ENCODE data around the gene CLSTN1.
"Not testable (repeated sequence)": the region's sequence is repeated elsewhere in the genome, so short reads cannot be mapped to it uniquely, and the experiment has no call there.

The CLSTN1 gene

GRCh38 chr1:9718006-9718680, 105.6 kb downstream of the CLSTN1 start:
- no peak for DNase-seq (ENCODE audit: insufficient read length, low spot score)
- no peak for FAIRE-seq
- TF ChIP-seq CTCF (IDR thresholded peaks at IDR 0.05; ENCODE audit: insufficient read depth, missing control alignments) = no peak

GRCh38 chr1:9717193-9718005, 106.4 kb downstream of the CLSTN1 start:
- no peak for TF ChIP-seq CTCF (IDR thresholded peaks at IDR 0.05; ENCODE audit: insufficient read depth, missing control alignments)
- no peak for DNase-seq (ENCODE audit: insufficient read length, low spot score)
- no peak for FAIRE-seq

- TF ChIP-seq CTCF (IDR thresholded peaks at IDR 0.05; ENCODE audit: insufficient read depth, missing control alignments) = no peak
- FAIRE-seq = no peak
- no peak for DNase-seq (ENCODE audit: insufficient read length, low spot score)
These were observed 107.2 kb downstream of the CLSTN1 start for GRCh38 chr1:9716404-9717192.

GRCh38 chr1:9715536-9716226, 108.1 kb downstream of the CLSTN1 start:
- FAIRE-seq = no peak
- DNase-seq (ENCODE audit: insufficient read length, low spot score) = no peak
- no peak for TF ChIP-seq CTCF (IDR thresholded peaks at IDR 0.05; ENCODE audit: insufficient read depth, missing control alignments)

GRCh38 chr1:9714257-9714718, 109.5 kb downstream of the CLSTN1 start:
- DNase-seq (ENCODE audit: insufficient read length, low spot score) = no peak
- FAIRE-seq = no peak
- TF ChIP-seq CTCF (IDR thresholded peaks at IDR 0.05; ENCODE audit: insufficient read depth, missing control alignments) = no peak

GRCh38 chr1:9712767-9713166, 111.0 kb downstream of the CLSTN1 start:
- not testable (repeated sequence) for FAIRE-seq; DNase-seq (ENCODE audit: insufficient read length, low spot score)

- FAIRE-seq = no peak
- DNase-seq (ENCODE audit: insufficient read length, low spot score) = no peak
- no peak for TF ChIP-seq CTCF (IDR thresholded peaks at IDR 0.05; ENCODE audit: insufficient read depth, missing control alignments)
These were observed 112.2 kb downstream of the CLSTN1 start for GRCh38 chr1:9711466-9712020.

All from D721Med (cell line).